Gastroesophageal sphincter (tissue), 4 donors: ENCODE measurements around the gene DENND1B. TPM values are rescaled to one million over a fixed set of nuclear protein-coding genes. Genes with fewer than 3 reads are reported as not detected.

Source experiments
- ATAC-seq: fragments of 150-250 bp; one replicate; pipeline ENCODE4 v1.9.1; 2016; ENCODE audit warnings: mild to moderate bottlenecking, moderate library complexity
- H3K27ac ChIP-seq, 4 donors: fragments of 200-600 bp; sonication (generic) in 3 of 4; 1 replicate in 3 of 4; 2 replicates in 1 of 4; pipeline ENCODE4 v1.5.1; 2016 to 2019
- H3K27me3 ChIP-seq: fragments of 200-600 bp; sonication (generic); one replicate; pipeline ENCODE4 v1.5.1; 2019
- H3K36me3 ChIP-seq, 2 donors: fragments of 200-600 bp; sonication (generic); one replicate each; pipeline ENCODE4 v1.5.1; 2019; ENCODE audit warnings: control low read depth in 1 of 2
- H3K4me1 ChIP-seq, 3 donors: fragments of 200-600 bp; sonication (generic); 1 replicate in 2 of 3; 2 replicates in 1 of 3; pipeline ENCODE4 v1.5.1; 2016 to 2019; ENCODE audit warnings: control low read depth in 2 of 3
- H3K4me3 ChIP-seq, 2 donors: fragments of 200-600 bp; sonication (generic); one replicate each; pipeline ENCODE4 v1.5.1; 2019; ENCODE audit warnings: mild to moderate bottlenecking in 1 of 2, moderate library complexity in 1 of 2
- H3K9me3 ChIP-seq, 3 donors: fragments of 200-600 bp; sonication (generic); one replicate each; pipeline ENCODE4 v1.5.1; 2017 to 2019; ENCODE audit warnings: control low read depth in 2 of 3
- EP300 ChIP-seq: sonication (generic); formaldehyde crosslinking; IDR thresholded peaks from one replicate; pipeline ENCODE4 v1.6.1; 2017; ENCODE audit warnings: antibody characterized with exemption, mild to moderate bottlenecking
- POLR2A ChIP-seq, 2 donors: fragments of 450-650 bp; IDR thresholded peaks; one replicate each; pipeline ENCODE4 v1.6.1; 2017; ENCODE audit warnings: antibody characterized with exemption in 2 of 2, mild to moderate bottlenecking in 2 of 2, moderate library complexity in 1 of 2
- POLR2AphosphoS5 ChIP-seq: sonication (generic); formaldehyde crosslinking; IDR thresholded peaks from one replicate; pipeline ENCODE4 v1.6.1; 2017; ENCODE audit warnings: antibody characterized with exemption
- WGBS, 2 donors: methylation state at CpG; one replicate each; pipeline ENCODE4 v1.1.5; 2018; ENCODE audit warnings: low coverage in 1 of 2; 5-methylcytosine and 5-hydroxymethylcytosine counted together
- total RNA-seq, 4 donors: library from RNA; depleted of rRNA; stranded (reverse); fragments of >200 nt; gene quantifications; one replicate each; pipeline ENCODE4 v1.1.0, GENCODE V29; 2016
- TF ChIP-seq, protein P1 (sequence below), 4 experiments: fragments of 200-600 bp in 2 of 4; fragments of 450-650 bp in 2 of 4; sonication (generic) in 1 of 4; IDR thresholded peaks; one replicate each; pipeline ENCODE4 v1.5.1; 2017 to 2019; ENCODE audit warnings: antibody characterized with exemption in 4 of 4, mild to moderate bottlenecking in 2 of 4, moderate library complexity in 2 of 4

DENND1B gene
- total RNA-seq, 4 donors from 2014 or later = 8.3 to 11.5 (median 8.8) TPM

DNA sequence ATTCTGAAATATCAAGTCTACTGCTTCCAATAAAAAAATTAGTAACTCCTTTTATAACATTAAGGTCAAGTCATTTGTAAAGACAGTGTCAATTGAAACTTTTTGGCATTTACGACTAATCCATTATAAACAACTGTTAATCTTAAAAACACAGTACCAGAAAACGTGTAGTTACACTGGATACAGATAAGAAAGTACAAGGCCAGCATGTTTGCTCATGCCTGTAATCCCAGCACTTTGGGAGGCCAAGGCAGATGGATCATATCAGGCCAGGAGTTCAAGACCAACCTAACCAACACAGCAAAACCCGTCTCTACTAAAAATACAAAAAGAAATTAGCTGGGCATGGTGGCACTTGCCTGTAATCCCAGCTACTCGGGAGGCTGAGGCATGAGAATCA, 29.4 kb downstream of the DENND1B start:
- no peak for TF ChIP-seq POLR2A (IDR thresholded peaks at IDR 0.05)
- H3K9me3 ChIP-seq = no peaks in the 10 kb centered on the region
- no peak overlapping the region for H3K27ac ChIP-seq
- H3K36me3 ChIP-seq = no peaks in the 10 kb centered on the region
- no peaks in the 10 kb centered on the region for H3K27me3 ChIP-seq
- H3K4me3 ChIP-seq = no peak overlapping the region
- ATAC-seq = no peak
- 68 to 85% methylated on average over 3 to 4 of the region's 4 CpGs for WGBS, 2 donors
- no peaks in the 10 kb centered on the region for H3K4me1 ChIP-seq

DNA sequence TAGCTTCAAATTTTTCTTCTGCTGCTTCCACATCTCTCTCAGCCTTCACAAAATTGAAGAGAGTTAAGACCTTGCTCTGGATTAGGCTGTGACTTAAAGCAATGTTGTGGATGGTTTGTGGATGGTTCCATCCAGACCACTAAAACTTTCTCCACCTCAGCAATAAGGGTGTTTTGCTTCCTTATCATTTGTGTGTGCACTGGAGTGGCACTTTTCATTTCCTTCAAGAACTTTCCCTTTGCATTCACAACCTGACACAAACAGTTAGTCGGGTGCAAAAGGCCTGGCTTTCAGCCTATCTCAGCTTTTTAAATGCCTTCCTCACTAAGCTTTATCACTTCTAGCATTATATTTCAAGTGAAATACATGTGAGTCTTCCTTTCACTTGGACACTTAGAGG, 30.3 kb downstream of the DENND1B start:
- Histone ChIP-seq H3K27ac (no peak overlapping the region), H3K36me3 (no peaks in the 10 kb centered on the region), H3K9me3 (no peaks in the 10 kb centered on the region), H3K4me1 (no peaks in the 10 kb centered on the region), H3K27me3 (no peaks in the 10 kb centered on the region), H3K4me3 (no peak overlapping the region)
- 69 to 89% methylated on average over 1 of the region's 1 CpG for WGBS, 2 donors
- ATAC-seq = no peak
- TF ChIP-seq POLR2A (IDR thresholded peaks at IDR 0.05) (no peak), EP300 (no peak)

DNA sequence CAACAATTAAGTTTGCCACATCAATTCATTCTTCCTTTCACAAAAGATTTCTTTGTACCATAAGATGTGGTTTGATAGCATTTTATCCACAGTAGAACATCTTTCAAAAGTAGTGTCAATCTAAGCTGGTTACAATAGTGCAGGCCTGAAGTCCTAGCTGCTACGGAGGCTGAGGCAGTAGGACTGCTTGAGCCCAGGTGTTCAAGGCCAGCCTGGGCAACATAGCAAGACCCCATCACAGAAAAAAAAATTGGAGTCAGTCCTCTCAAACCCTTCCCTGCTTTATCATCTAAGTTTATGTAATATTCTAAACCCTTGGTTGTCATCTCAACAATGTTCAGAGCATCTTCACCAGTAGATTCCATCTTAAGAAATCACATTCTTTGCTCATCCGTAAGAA, 31.7 kb downstream of the DENND1B start:
- TF ChIP-seq POLR2AphosphoS5 (no peak), EP300 (no peak), POLR2A (IDR thresholded peaks at IDR 0.05) (no peak)
- TF ChIP-seq, protein P1, sequence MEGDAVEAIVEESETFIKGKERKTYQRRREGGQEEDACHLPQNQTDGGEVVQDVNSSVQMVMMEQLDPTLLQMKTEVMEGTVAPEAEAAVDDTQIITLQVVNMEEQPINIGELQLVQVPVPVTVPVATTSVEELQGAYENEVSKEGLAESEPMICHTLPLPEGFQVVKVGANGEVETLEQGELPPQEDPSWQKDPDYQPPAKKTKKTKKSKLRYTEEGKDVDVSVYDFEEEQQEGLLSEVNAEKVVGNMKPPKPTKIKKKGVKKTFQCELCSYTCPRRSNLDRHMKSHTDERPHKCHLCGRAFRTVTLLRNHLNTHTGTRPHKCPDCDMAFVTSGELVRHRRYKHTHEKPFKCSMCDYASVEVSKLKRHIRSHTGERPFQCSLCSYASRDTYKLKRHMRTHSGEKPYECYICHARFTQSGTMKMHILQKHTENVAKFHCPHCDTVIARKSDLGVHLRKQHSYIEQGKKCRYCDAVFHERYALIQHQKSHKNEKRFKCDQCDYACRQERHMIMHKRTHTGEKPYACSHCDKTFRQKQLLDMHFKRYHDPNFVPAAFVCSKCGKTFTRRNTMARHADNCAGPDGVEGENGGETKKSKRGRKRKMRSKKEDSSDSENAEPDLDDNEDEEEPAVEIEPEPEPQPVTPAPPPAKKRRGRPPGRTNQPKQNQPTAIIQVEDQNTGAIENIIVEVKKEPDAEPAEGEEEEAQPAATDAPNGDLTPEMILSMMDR (IDR thresholded peaks at IDR 0.05) = no peak
- Histone ChIP-seq H3K27ac (no peak overlapping the region), H3K27me3 (no peaks in the 10 kb centered on the region), H3K4me3 (no peak overlapping the region), H3K4me1 (peaks cover 0 to 6% (median 4%) of the 10 kb centered on the region in 3 donors), H3K36me3 (no peaks in the 10 kb centered on the region), H3K9me3 (no peaks in the 10 kb centered on the region)
- 98 to 100% methylated on average over 1 to 2 of the region's 2 CpGs for WGBS, 2 donors
- no peak for ATAC-seq

DNA sequence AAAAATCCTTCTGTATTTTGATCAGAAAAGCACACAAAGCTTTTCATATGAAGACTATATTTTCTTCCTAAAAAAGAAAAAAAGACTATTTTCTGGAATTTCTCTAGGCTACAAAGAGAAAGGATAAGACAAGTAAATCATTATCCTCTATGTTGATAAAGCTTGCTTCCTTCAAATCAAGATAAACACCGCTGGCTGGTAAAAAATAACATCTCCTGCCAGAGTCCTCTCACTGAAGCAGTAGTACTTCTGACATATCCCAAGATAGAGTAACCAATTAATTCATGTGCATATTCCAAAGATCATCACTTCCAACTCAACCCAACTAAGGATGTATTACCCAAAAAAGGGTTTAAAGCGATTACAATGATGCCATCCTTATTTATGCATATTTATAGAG, 34.3 kb downstream of the DENND1B start:
- TF ChIP-seq, protein P1 (IDR thresholded peaks at IDR 0.05) = no peak
- no peak for TF ChIP-seq POLR2A (IDR thresholded peaks at IDR 0.05)
- TF ChIP-seq POLR2AphosphoS5 = no peak
- TF ChIP-seq EP300 = no peak
- ATAC-seq = no peak
- no peak overlapping the region for H3K4me3 ChIP-seq
- no peaks in the 10 kb centered on the region for H3K27me3 ChIP-seq
- no peaks in the 10 kb centered on the region for H3K9me3 ChIP-seq
- no peak overlapping the region for H3K27ac ChIP-seq
- H3K4me1 ChIP-seq = peaks cover 0 to 22% (median 4%) of the 10 kb centered on the region in 3 donors
- H3K36me3 ChIP-seq = no peaks in the 10 kb centered on the region
- WGBS, 2 donors = 64 to 81% methylated on average over 2 of the region's 2 CpGs

DNA sequence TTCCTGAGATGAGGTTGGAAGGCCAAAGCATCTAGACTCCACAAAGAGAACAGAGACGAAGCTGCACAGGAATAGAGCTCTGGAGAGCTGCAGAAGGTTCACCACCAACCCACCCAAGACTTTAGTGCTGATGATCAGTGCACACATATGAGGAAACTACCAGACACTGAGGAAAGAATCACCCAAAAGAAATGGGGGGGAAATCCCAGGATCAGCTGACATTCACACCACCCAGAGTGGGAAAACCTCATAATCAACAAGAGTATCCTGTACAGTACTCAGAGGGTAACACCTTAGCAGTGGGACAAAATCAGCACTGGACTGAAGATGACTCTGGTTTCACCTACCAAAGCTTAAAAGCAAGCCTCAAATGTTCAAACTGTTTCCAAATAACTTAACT, 36.4 kb downstream of the DENND1B start:
- TF ChIP-seq, protein P1 (IDR thresholded peaks at IDR 0.05) = no peak
- no peak for TF ChIP-seq POLR2AphosphoS5
- TF ChIP-seq POLR2A (IDR thresholded peaks at IDR 0.05) = no peak
- no peak for TF ChIP-seq EP300
- ATAC-seq = no peak
- Histone ChIP-seq H3K27ac (no peak overlapping the region), H3K27me3 (no peaks in the 10 kb centered on the region), H3K36me3 (no peaks in the 10 kb centered on the region), H3K9me3 (no peaks in the 10 kb centered on the region), H3K4me1 (peaks cover 0 to 22% (median 4%) of the 10 kb centered on the region in 3 donors), H3K4me3 (no peak overlapping the region)
- 0 to 60% methylated on average over 1 of the region's 1 CpG for WGBS, 2 donors

DNA sequence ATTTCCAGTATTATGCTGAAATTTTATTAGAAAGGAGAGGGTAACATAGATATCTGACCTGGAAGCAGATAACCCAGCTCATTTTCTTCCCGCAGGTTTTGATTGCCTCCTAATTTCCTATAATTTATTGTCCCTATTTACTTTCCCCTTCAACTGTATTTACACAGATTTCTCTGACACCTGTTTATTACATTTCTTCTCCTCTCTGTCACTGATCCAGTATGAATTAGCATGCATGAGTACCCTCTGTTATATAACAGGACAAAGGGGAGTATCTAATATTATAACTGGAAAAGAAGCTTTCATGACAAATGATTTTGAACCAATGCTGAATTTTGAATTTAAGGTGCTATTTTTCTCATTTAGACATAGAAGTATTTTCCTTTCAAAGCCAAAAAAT, 37.4 kb downstream of the DENND1B start:
- 22 to 65% methylated on average over 1 of the region's 1 CpG for WGBS, 2 donors
- no peak for ATAC-seq
- Histone ChIP-seq H3K4me1 (peaks cover 0 to 22% (median 4%) of the 10 kb centered on the region in 3 donors), H3K4me3 (no peak overlapping the region), H3K9me3 (no peaks in the 10 kb centered on the region), H3K27ac (no peak overlapping the region), H3K36me3 (no peaks in the 10 kb centered on the region), H3K27me3 (no peaks in the 10 kb centered on the region)
- TF ChIP-seq, protein P1 (IDR thresholded peaks at IDR 0.05) = no peak
